K562 treated with DMSO at 1 percent for 12 hours (cell line): Measurements from ENCODE around the gene SEZ6L2. TPM values are rescaled to one million over a fixed set of nuclear protein-coding genes. Genes with fewer than 3 reads are reported as not detected.

ENCODE experiments used
- total RNA-seq: library from RNA; unstranded; fragments of 300-600 nt; gene quantifications from 2 replicates; pipeline ENCODE4 v1.2.3, GENCODE V29; 2022; ENCODE audit not compliant: insufficient read depth

The SEZ6L2 gene
- 2.8 and 3.6 TPM in 2 replicates for total RNA-seq

GRCh38 chr16:29899516-29900101 is at the start of gene SEZ6L2:
Gene SEZ6L2, minus strand, starts transcription at chr16:29899550. Its CDS starts 531 bp downstream, at chr16:29899019.

GRCh38 chr16:29925781-29926710 is 26.7 kb upstream of the SEZ6L2 start, which contains the start of gene KCTD13:
Gene KCTD13, minus strand, starts transcription at chr16:29926226. Its CDS starts 193 bp downstream, at chr16:29926033.

GRCh38 chr16:29900102-29900887 is 945 bp upstream of the SEZ6L2 start, which contains the start of gene ASPHD1:
Gene ASPHD1, plus strand, starts transcription at chr16:29900488. Its CDS starts 484 bp downstream, at chr16:29900972.

GRCh38 chr16:29862884-29863668 is 36.3 kb downstream of the SEZ6L2 start, which contains the start of gene CDIPT:
Gene CDIPT, minus strand, starts transcription at chr16:29863226. Its CDS starts 369 bp downstream, at chr16:29862857.

Other genes with a start within 250 kb of the SEZ6L2 start
- gene SPN, start 236.3 kb downstream of the SEZ6L2 start, total RNA-seq, result 43.8 and 109 TPM in 2 replicates
- 174 TPM in 2 replicates for gene QPRT, start 220.4 kb downstream of the SEZ6L2 start, total RNA-seq
- not detected in 2 replicates for gene C16orf54, start 153.6 kb downstream of the SEZ6L2 start, total RNA-seq
- not detected in 2 replicates for gene ZG16, start 121.3 kb downstream of the SEZ6L2 start, total RNA-seq
- gene KIF22, start 108.8 kb downstream of the SEZ6L2 start, total RNA-seq, result 116 and 135 TPM in 2 replicates
- 261 and 270 TPM in 2 replicates for gene MAZ, start 93.0 kb downstream of the SEZ6L2 start, total RNA-seq
- 0.38 and 1.3 TPM in 2 replicates for gene PRRT2, start 87.4 kb downstream of the SEZ6L2 start, total RNA-seq
- 36.1 and 48.1 TPM in 2 replicates for gene PAGR1, start 83.4 kb downstream of the SEZ6L2 start, total RNA-seq
- 4.6 TPM in 2 replicates for gene MVP, start 79.1 kb downstream of the SEZ6L2 start, total RNA-seq
- gene CDIPT, start 36.3 kb downstream of the SEZ6L2 start, total RNA-seq, result 87.8 and 89.1 TPM in 2 replicates
- gene ASPHD1, start 938 bp upstream of the SEZ6L2 start, total RNA-seq, result not detected in 2 replicates
- 27.1 and 44.6 TPM in 2 replicates for gene KCTD13, start 26.7 kb upstream of the SEZ6L2 start, total RNA-seq
- gene TMEM219, start 62.5 kb upstream of the SEZ6L2 start, total RNA-seq, result 166 and 188 TPM in 2 replicates
- gene TAOK2, start 74.3 kb upstream of the SEZ6L2 start, total RNA-seq, result 38.3 and 60.9 TPM in 2 replicates
- gene HIRIP3, start 96.1 kb upstream of the SEZ6L2 start, total RNA-seq, result 23.6 and 28.9 TPM in 2 replicates
- 95.4 and 119 TPM in 2 replicates for gene INO80E, start 96.7 kb upstream of the SEZ6L2 start, total RNA-seq
- gene DOC2A, start 111.5 kb upstream of the SEZ6L2 start, total RNA-seq, result 0.99 and 2.0 TPM in 2 replicates
- not detected in 2 replicates for gene C16orf92, start 123.6 kb upstream of the SEZ6L2 start, total RNA-seq
- gene TLCD3B, start 131.7 kb upstream of the SEZ6L2 start, total RNA-seq, result 0.61 and 1.6 TPM in 2 replicates
- gene ALDOA, start 166.2 kb upstream of the SEZ6L2 start, total RNA-seq, result 2,121 and 2,279 TPM in 2 replicates
- 260 and 325 TPM in 2 replicates for gene PPP4C, start 176.4 kb upstream of the SEZ6L2 start, total RNA-seq
- 0.48 TPM in 1 of 2 replicates, not detected in the other for gene TBX6, start 192.4 kb upstream of the SEZ6L2 start, total RNA-seq
- gene YPEL3, start 196.7 kb upstream of the SEZ6L2 start, total RNA-seq, result 75.6 and 79.1 TPM in 2 replicates
- gene GDPD3, start 214.0 kb upstream of the SEZ6L2 start, total RNA-seq, result 1.3 and 1.9 TPM in 2 replicates
- 50.2 and 62.3 TPM in 2 replicates for gene MAPK3, start 223.7 kb upstream of the SEZ6L2 start, total RNA-seq